PC-3 (cell line): ENCODE results near the gene ANKRD52. TPM values are rescaled to one million over a fixed set of nuclear protein-coding genes. Genes with fewer than 3 reads are reported as not detected.

ENCODE experiments used
- ATAC-seq: fragments of 200-7000 bp; cut with Tn5 transposase; 2 replicates; pipeline ENCODE4 v1.9.1; 2020; ENCODE audit warnings: mild to moderate bottlenecking, moderate library complexity
- BruUV-seq: library from RNA; stranded (reverse); fragments of 400-500 nt; replicated peaks from 2 replicates; lab custom pipeline; 2021; lab: Mats Ljungman, UMichigan
- CTCF ChIA-PET: fragments of 300-600 bp; sonication (Branson Sonifier 250); formaldehyde crosslinking; loops from one replicate; lab custom pipeline; 2022; ENCODE audit warnings: antibody characterized with exemption; lab: Charles Lee
- POLR2A ChIA-PET: fragments of 300-600 bp; sonication (Branson Sonifier 250); formaldehyde crosslinking; loops from one replicate; lab custom pipeline; 2022; ENCODE audit warnings: antibody characterized with exemption; ENCODE audit not compliant: unreplicated experiment; lab: Charles Lee
- DNase-seq: peaks from one replicate; pipeline ENCODE4 v3.0.0-alpha.2; 2015
- H2AFZ ChIP-seq: fragments of 300-600 bp; sonication (generic); 2 replicates; pipeline ENCODE4 v1.6.0; 2016; ENCODE audit warnings: antibody characterized with exemption, low read length
- H3F3A ChIP-seq: fragments of 300-600 bp; sonication (generic); one replicate; pipeline ENCODE4 v1.6.0; 2017; ENCODE audit warnings: antibody characterized with exemption, low read length, control low read depth, mild to moderate bottlenecking; ENCODE audit not compliant: unreplicated experiment
- H3K27ac ChIP-seq: fragments of 300-600 bp; sonication (generic); 2 replicates; pipeline ENCODE4 v1.5.1; 2016; ENCODE audit warnings: mild to moderate bottlenecking, low read length
- H3K27me3 ChIP-seq: fragments of 300-600 bp; sonication (generic); 2 replicates; pipeline ENCODE4 v1.6.1; 2016; ENCODE audit warnings: low read length, mixed read lengths
- H3K36me3 ChIP-seq: fragments of 300-600 bp; sonication (generic); 2 replicates; pipeline ENCODE4 v1.6.1; 2016; ENCODE audit warnings: low read depth, mixed run types, low read length, mixed read lengths
- H3K4me1 ChIP-seq: fragments of 300-600 bp; sonication (generic); 2 replicates; pipeline ENCODE4 v1.5.1; 2016; ENCODE audit warnings: low read length; ENCODE audit not compliant: insufficient read depth
- H3K4me2 ChIP-seq: fragments of 300-600 bp; sonication (generic); 2 replicates; pipeline ENCODE4 v1.6.0; 2016; ENCODE audit warnings: low read length
- H3K4me3 ChIP-seq: fragments of 300-600 bp; sonication (generic); 2 replicates; pipeline ENCODE4 v1.5.1; 2016; ENCODE audit warnings: mild to moderate bottlenecking, low read length, mixed read lengths
- H3K79me2 ChIP-seq: fragments of 300-600 bp; sonication (generic); 2 replicates; pipeline ENCODE4 v1.6.1; 2017; ENCODE audit warnings: low read length, mixed read lengths
- H3K9ac ChIP-seq: fragments of 300-600 bp; sonication (generic); 2 replicates; pipeline ENCODE4 v1.6.0; 2016; ENCODE audit warnings: mild to moderate bottlenecking, low read length
- H3K9me2 ChIP-seq: fragments of 300-600 bp; sonication (generic); replicated peaks from 2 replicates; pipeline ENCODE4 v1.6.1; 2016; ENCODE audit warnings: mixed run types, low read length, mixed read lengths
- H3K9me3 ChIP-seq: fragments of 300-600 bp; sonication (generic); 2 replicates; pipeline ENCODE4 v1.6.1; 2016; ENCODE audit warnings: low read length, mixed read lengths
- H4K20me1 ChIP-seq: fragments of 300-600 bp; sonication (generic); 2 replicates; pipeline ENCODE4 v1.6.1; 2016; ENCODE audit warnings: low read length, mixed read lengths
- CTCF ChIP-seq: fragments of 300-600 bp; sonication (generic); conservative IDR thresholded peaks from 2 replicates; pipeline ENCODE4 v1.5.1; 2017; ENCODE audit warnings: antibody characterized with exemption, low read depth, mild to moderate bottlenecking, low read length
- EZH2 ChIP-seq: fragments of 300-600 bp; sonication (generic); IDR thresholded peaks from one replicate; pipeline ENCODE4 v1.6.1; 2017; ENCODE audit warnings: antibody characterized with exemption, mild to moderate bottlenecking, low read length; ENCODE audit not compliant: unreplicated experiment
- EZH2phosphoT487 ChIP-seq: fragments of 300-600 bp; sonication (generic); IDR thresholded peaks from 2 replicates; pipeline ENCODE4 v1.6.1; 2018; ENCODE audit warnings: mild to moderate bottlenecking, antibody characterized with exemption, low read length, borderline replicate concordance
- intact Hi-C: fragments of 100-400 bp; cut with micrococcal nuclease; formaldehyde crosslinking; loops from 2 replicates; pipeline ENCODE4 v1.9.0; 2023
- total RNA-seq: library from RNA; depleted of rRNA; stranded (reverse); fragments of >200 nt; gene quantifications from 2 replicates; pipeline ENCODE4 v1.2.3, GENCODE V29; 2014

The ANKRD52 gene
- total RNA-seq, 1 experiment from 2014 or later, result 19.1 TPM

DNA sequence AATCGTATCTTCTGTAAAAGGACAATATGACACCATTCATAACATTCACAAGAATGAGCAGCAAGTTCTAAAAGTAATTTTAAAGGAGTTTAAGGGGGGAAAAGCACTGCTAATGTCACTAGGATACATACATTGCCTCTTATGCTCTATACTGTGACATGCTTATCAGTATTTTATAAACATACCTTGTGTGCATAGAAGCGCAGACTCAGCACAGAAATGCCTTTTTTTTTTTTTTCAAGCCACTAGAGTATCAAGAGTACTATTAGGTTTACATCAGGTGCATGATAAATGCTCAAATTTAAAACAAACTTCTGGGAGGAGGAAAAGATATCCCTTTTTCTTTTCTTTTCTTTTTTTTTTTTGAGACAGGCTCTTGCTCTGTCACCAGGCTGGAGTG lies 55.3 kb downstream of the ANKRD52 start:
- Histone ChIP-seq H3K27ac (no peak overlapping the region), H3K36me3 (peaks cover 18% of the 10 kb centered on the region), H3K9me3 (no peaks in the 10 kb centered on the region), H3K79me2 (no peaks in the 10 kb centered on the region), H2AFZ (no peak overlapping the region), H3K4me2 (no peak overlapping the region), H3K4me1 (no peaks in the 10 kb centered on the region), H3K9ac (no peak overlapping the region), H3K4me3 (no peak overlapping the region), H3K9me2 (no peaks in the 10 kb centered on the region), H3F3A (no peaks in the 10 kb centered on the region), H4K20me1 (no peaks in the 10 kb centered on the region), H3K27me3 (no peaks in the 10 kb centered on the region)
- TF ChIP-seq EZH2 (no peak), EZH2phosphoT487 (no peak), CTCF (no peak)
- ChIA-PET CTCF (no interaction called here), POLR2A (no interaction called here)
- no peak for ATAC-seq
- intact Hi-C loops, result no loop called here
- no TSS peak for BruUV-seq
- DNase-seq, result no peak

DNA sequence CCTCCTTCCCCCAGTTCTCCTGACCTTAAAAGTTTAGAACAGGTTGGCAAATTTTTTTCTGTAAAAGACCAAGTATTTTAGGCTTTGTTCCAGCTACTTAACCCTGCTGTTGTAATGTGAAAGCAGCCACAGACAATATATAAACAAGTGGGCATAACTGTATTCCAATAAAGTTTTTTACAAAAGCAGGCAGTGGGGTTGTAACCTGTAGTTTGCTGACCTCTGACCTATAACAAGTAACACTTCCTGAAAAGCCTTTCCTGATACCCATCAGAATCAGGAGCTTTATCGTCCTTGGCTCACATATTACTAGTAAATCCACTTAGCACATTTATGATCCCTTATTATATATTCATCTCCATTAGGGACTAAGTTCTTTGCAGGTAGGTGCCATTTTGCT lies 55.8 kb downstream of the ANKRD52 start:
- Histone ChIP-seq H3K36me3 (peaks cover 13% of the 10 kb centered on the region), H3K27ac (no peak overlapping the region), H2AFZ (no peak overlapping the region), H3K9me2 (no peaks in the 10 kb centered on the region), H3K4me2 (no peak overlapping the region), H3K27me3 (no peaks in the 10 kb centered on the region), H3K79me2 (no peaks in the 10 kb centered on the region), H3K4me1 (no peaks in the 10 kb centered on the region), H3K4me3 (no peak overlapping the region), H4K20me1 (no peaks in the 10 kb centered on the region), H3K9me3 (no peaks in the 10 kb centered on the region), H3F3A (no peaks in the 10 kb centered on the region), H3K9ac (no peak overlapping the region)
- CTCF ChIA-PET, result no interaction called here
- TF ChIP-seq EZH2 (no peak), EZH2phosphoT487 (no peak), CTCF (no peak)
- intact Hi-C loops, result no loop called here
- no peak for DNase-seq
- ATAC-seq, result no peak
- no TSS peak for BruUV-seq
- POLR2A ChIA-PET, result no interaction called here

DNA sequence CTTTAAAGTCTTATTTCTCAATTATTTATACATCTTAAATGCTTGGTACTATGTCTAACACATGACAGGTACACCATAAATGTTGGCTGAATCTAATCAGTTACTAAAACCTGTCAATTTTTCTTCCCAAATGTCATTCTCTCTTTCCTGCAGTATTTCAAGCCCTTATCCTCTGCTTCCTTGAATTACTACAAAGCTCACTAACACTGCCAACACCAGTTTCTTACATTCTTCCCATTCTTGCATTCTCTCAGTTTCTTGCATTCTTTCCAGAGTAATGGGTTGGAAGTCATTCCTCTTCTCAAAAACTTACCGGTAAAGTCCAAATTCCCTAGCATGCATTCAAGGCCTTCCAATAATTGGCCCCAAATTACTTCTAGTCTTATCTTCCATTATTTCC lies 59.3 kb downstream of the ANKRD52 start:
- Histone ChIP-seq H3K79me2 (no peaks in the 10 kb centered on the region), H3K36me3 (no peaks in the 10 kb centered on the region), H3F3A (no peaks in the 10 kb centered on the region), H3K27ac (no peak overlapping the region), H2AFZ (no peak overlapping the region), H3K27me3 (no peaks in the 10 kb centered on the region), H3K4me2 (no peak overlapping the region), H3K9me3 (no peaks in the 10 kb centered on the region), H3K4me1 (no peaks in the 10 kb centered on the region), H4K20me1 (no peaks in the 10 kb centered on the region), H3K9me2 (no peaks in the 10 kb centered on the region), H3K4me3 (no peak overlapping the region), H3K9ac (no peak overlapping the region)
- ATAC-seq (no peak), DNase-seq (no peak)
- POLR2A ChIA-PET, result no interaction called here
- intact Hi-C loops, result loop anchor here (10.0 kb wide), 1 partner anchor 266 kb away; the partner anchor contains the start of gene SPRYD4
- CTCF ChIA-PET, result no interaction called here
- TF ChIP-seq EZH2phosphoT487 (no peak), CTCF (no peak), EZH2 (no peak)
- BruUV-seq, result no TSS peak
